Measurements from ENCODE around the gene SLC30A5. TPM values are rescaled to one million over a fixed set of nuclear protein-coding genes. Genes with fewer than 3 reads are reported as not detected.
"Not testable (repeated sequence)": the region's sequence is repeated elsewhere in the genome, so short reads cannot be mapped to it uniquely, and the experiment has no call there.

The SLC30A5 gene
- total RNA-seq, 1 donor from 2014 or later = 45.0 TPM

- Mint-ChIP-seq H3K4me1 (ENCODE audit: low read depth) (no peaks in the 10 kb centered on the region), H3K27me3 (no peaks in the 10 kb centered on the region), H3K9me3 (ENCODE audit: low read depth) (no peaks in the 10 kb centered on the region), H3K36me3 (ENCODE audit: insufficient read depth) (no peaks in the 10 kb centered on the region), H3K4me3 (ENCODE audit: low read depth) (no peak overlapping the region), H3K27ac (no peak overlapping the region)
- DNase-seq (ENCODE audit: low spot score, unreplicated experiment) = no peak
- no peak for TF ChIP-seq CTCF (IDR thresholded peaks at IDR 0.05; ENCODE audit: unreplicated experiment)
Observed at GRCh38 chr5:69086206-69086605, 7.6 kb upstream of the SLC30A5 start.

- not testable (repeated sequence) for H3K4me3 Mint-ChIP-seq (ENCODE audit: low read depth); H3K9me3 Mint-ChIP-seq (ENCODE audit: low read depth); H3K36me3 Mint-ChIP-seq (ENCODE audit: insufficient read depth); H3K27me3 Mint-ChIP-seq; DNase-seq (ENCODE audit: low spot score, unreplicated experiment); H3K4me1 Mint-ChIP-seq (ENCODE audit: low read depth); H3K27ac Mint-ChIP-seq
Observed at GRCh38 chr5:69088006-69088405, 5.8 kb upstream of the SLC30A5 start.

- no peaks in the 10 kb centered on the region for H3K36me3 Mint-ChIP-seq (ENCODE audit: insufficient read depth)
- TF ChIP-seq CTCF (IDR thresholded peaks at IDR 0.05; ENCODE audit: unreplicated experiment) = no peak
- H3K9me3 Mint-ChIP-seq (ENCODE audit: low read depth) = no peaks in the 10 kb centered on the region
- H3K4me3 Mint-ChIP-seq (ENCODE audit: low read depth) = no peak overlapping the region
- H3K27me3 Mint-ChIP-seq = no peaks in the 10 kb centered on the region
- H3K27ac Mint-ChIP-seq = no peak overlapping the region
- no peak for DNase-seq (ENCODE audit: low spot score, unreplicated experiment)
- peaks cover 2% of the 10 kb centered on the region for H3K4me1 Mint-ChIP-seq (ENCODE audit: low read depth)
Observed at GRCh38 chr5:69090158-69090557, 3.7 kb upstream of the SLC30A5 start.

- no peak for DNase-seq (ENCODE audit: low spot score, unreplicated experiment)
- Mint-ChIP-seq H3K27me3 (no peaks in the 10 kb centered on the region), H3K27ac (no peak overlapping the region), H3K4me1 (ENCODE audit: low read depth) (peaks cover 4% of the 10 kb centered on the region), H3K9me3 (ENCODE audit: low read depth) (no peaks in the 10 kb centered on the region), H3K4me3 (ENCODE audit: low read depth) (no peak overlapping the region), H3K36me3 (ENCODE audit: insufficient read depth) (no peaks in the 10 kb centered on the region)
- no peak for TF ChIP-seq CTCF (IDR thresholded peaks at IDR 0.05; ENCODE audit: unreplicated experiment)
Observed at GRCh38 chr5:69091771-69092170, 2.0 kb upstream of the SLC30A5 start.

GRCh38 chr5:69092969-69093368 lies 845 bp upstream of the SLC30A5 start:
- Mint-ChIP-seq H3K27me3 (no peaks in the 10 kb centered on the region), H3K9me3 (ENCODE audit: low read depth) (no peaks in the 10 kb centered on the region), H3K36me3 (ENCODE audit: insufficient read depth) (peaks cover 4% of the 10 kb centered on the region), H3K4me1 (ENCODE audit: low read depth) (peaks cover 5% of the 10 kb centered on the region), H3K27ac (peak overlapping the region; percentile 93), H3K4me3 (ENCODE audit: low read depth) (no peak overlapping the region)
- no peak for DNase-seq (ENCODE audit: low spot score, unreplicated experiment)
- no peak for TF ChIP-seq CTCF (IDR thresholded peaks at IDR 0.05; ENCODE audit: unreplicated experiment)

GRCh38 chr5:69099302-69099701 lies 5.5 kb downstream of the SLC30A5 start:
- no peaks in the 10 kb centered on the region for H3K9me3 Mint-ChIP-seq (ENCODE audit: low read depth)
- no peaks in the 10 kb centered on the region for H3K27me3 Mint-ChIP-seq
- H3K36me3 Mint-ChIP-seq (ENCODE audit: insufficient read depth) = peaks cover 9% of the 10 kb centered on the region
- no peak for DNase-seq (ENCODE audit: low spot score, unreplicated experiment)
- no peak overlapping the region for H3K4me3 Mint-ChIP-seq (ENCODE audit: low read depth)
- TF ChIP-seq CTCF (IDR thresholded peaks at IDR 0.05; ENCODE audit: unreplicated experiment) = no peak
- H3K4me1 Mint-ChIP-seq (ENCODE audit: low read depth) = peaks cover 8% of the 10 kb centered on the region
- no peak overlapping the region for H3K27ac Mint-ChIP-seq

Data from progenitor cell of endocrine pancreas (in vitro differentiated cells).